HepG2 (cell line): ENCODE results near the gene DNAJC11. TPM values are rescaled to one million over a fixed set of nuclear protein-coding genes. Genes with fewer than 3 reads are reported as not detected.
A peak's percentile ranks its signal among the peaks of the same experiment; 100 is the strongest.

ENCODE experiments used
- BHLHE40 ChIP-seq: IDR thresholded peaks from 2 replicates; pipeline ENCODE4 v1.6.1; 2011; ENCODE audit warnings: low read length, improper control_type of control experiment
- CC2D1A ChIP-seq: sonication (generic); formaldehyde crosslinking; IDR thresholded peaks from 2 replicates; pipeline ENCODE4 v1.8.1; 2023; ENCODE audit warnings: mild to moderate bottlenecking, missing genetic modification reagents
- ELF1 ChIP-seq: sonication (generic); formaldehyde crosslinking; IDR thresholded peaks from 2 replicates; pipeline ENCODE4 v1.4.0; 2020; ENCODE audit warnings: missing genetic modification reagents
- ESRRA ChIP-seq: sonication (generic); formaldehyde crosslinking; IDR thresholded peaks from 2 replicates; pipeline ENCODE4 v1.5.1; 2020; ENCODE audit warnings: mild to moderate bottlenecking, low read depth, missing genetic modification reagents
- GATAD2A ChIP-seq: IDR thresholded peaks from 2 replicates; pipeline ENCODE4 v1.6.1; 2016
- HBP1 ChIP-seq: IDR thresholded peaks from 2 replicates; pipeline ENCODE4 v1.6.1; 2016; ENCODE audit warnings: low read depth, control low read depth
- HIVEP1 ChIP-seq: sonication (generic); formaldehyde crosslinking; IDR thresholded peaks from 2 replicates; pipeline ENCODE4 v1.4.0; 2020; ENCODE audit warnings: mild to moderate bottlenecking, missing genetic modification reagents
- HMGXB3 ChIP-seq: sonication (generic); formaldehyde crosslinking; IDR thresholded peaks from 2 replicates; pipeline ENCODE4 v1.4.0; 2020; ENCODE audit warnings: missing genetic modification reagents, borderline replicate concordance
- HNF4G ChIP-seq, 2 experiments: sonication (generic) in 1 of 2; formaldehyde crosslinking in 1 of 2; IDR thresholded peaks; 2 replicates each; pipeline versions ENCODE4 v1.4.0 to v1.6.1; 2011 to 2020; ENCODE audit warnings: borderline replicate concordance in 2 of 2, low read depth in 2 of 2, mild to moderate bottlenecking in 2 of 2, low read length in 1 of 2, missing genetic modification reagents in 1 of 2, moderate library complexity in 1 of 2
- HNRNPL ChIP-seq: fragments of 200-400 bp; formaldehyde crosslinking; IDR thresholded peaks from 2 replicates; pipeline ENCODE4 v1.6.1; 2017; ENCODE audit warnings: mild to moderate bottlenecking, low read depth, low read length
- JARID2 ChIP-seq: sonication (generic); formaldehyde crosslinking; IDR thresholded peaks from 2 replicates; pipeline ENCODE4 v1.8.1; 2023; ENCODE audit warnings: missing genetic modification reagents, inconsistent platforms; ENCODE audit not compliant: insufficient replicate concordance
- JUN ChIP-seq: sonication (generic); formaldehyde crosslinking; IDR thresholded peaks from 2 replicates; pipeline ENCODE4 v1.4.0; 2020; ENCODE audit warnings: mild to moderate bottlenecking, missing genetic modification reagents
- NR3C1 ChIP-seq: sonication (generic); formaldehyde crosslinking; IDR thresholded peaks from 2 replicates; pipeline ENCODE4 v1.4.0; 2020; ENCODE audit warnings: missing genetic modification reagents
- RARA ChIP-seq: IDR thresholded peaks from 2 replicates; pipeline ENCODE4 v1.6.1; 2016; ENCODE audit warnings: missing genetic modification reagents, missing compliant biosample characterization
- SMAD1 ChIP-seq: sonication (generic); formaldehyde crosslinking; IDR thresholded peaks from 2 replicates; pipeline ENCODE4 v1.4.0; 2020; ENCODE audit warnings: missing genetic modification reagents, low read depth, mild to moderate bottlenecking, borderline replicate concordance
- TOPORS ChIP-seq: sonication (generic); formaldehyde crosslinking; IDR thresholded peaks from 2 replicates; pipeline ENCODE4 v1.8.0; 2023; ENCODE audit warnings: mild to moderate bottlenecking, missing genetic modification reagents
- ZBTB21 ChIP-seq: sonication (generic); formaldehyde crosslinking; IDR thresholded peaks from 2 replicates; pipeline ENCODE4 v1.4.0; 2020; ENCODE audit warnings: missing genetic modification reagents
- ZBTB8A ChIP-seq: sonication (generic); formaldehyde crosslinking; IDR thresholded peaks from 2 replicates; pipeline ENCODE4 v1.4.0; 2020; ENCODE audit warnings: mild to moderate bottlenecking, low read depth, missing genetic modification reagents, borderline replicate concordance
- ZNF124 ChIP-seq: sonication (generic); formaldehyde crosslinking; IDR thresholded peaks from 2 replicates; pipeline ENCODE4 v1.4.0; 2020; ENCODE audit warnings: missing genetic modification reagents
- ZNF160 ChIP-seq: sonication (generic); formaldehyde crosslinking; IDR thresholded peaks from 2 replicates; pipeline ENCODE4 v1.8.0; 2022; ENCODE audit warnings: mild to moderate bottlenecking, inconsistent platforms, missing genetic modification reagents
- ZNF234 ChIP-seq: sonication (generic); formaldehyde crosslinking; conservative IDR thresholded peaks from 2 replicates; pipeline ENCODE4 v1.5.1; 2020; ENCODE audit warnings: mild to moderate bottlenecking, missing genetic modification reagents
- ZNF570 ChIP-seq: sonication (generic); formaldehyde crosslinking; IDR thresholded peaks from 2 replicates; pipeline ENCODE4 v1.4.0; 2020; ENCODE audit warnings: mild to moderate bottlenecking, missing genetic modification reagents, borderline replicate concordance
- ZSCAN20 ChIP-seq: sonication (generic); formaldehyde crosslinking; IDR thresholded peaks from 2 replicates; pipeline ENCODE4 v1.4.0; 2020; ENCODE audit warnings: missing genetic modification reagents, mild to moderate bottlenecking, borderline replicate concordance
- polyA plus RNA-seq, 8 experiments: library from polyadenylated mRNA; depleted of rRNA in 3 of 8; stranded (reverse) in 7 of 8; unstranded in 1 of 8; fragments of >200 nt; fragmentation: Illumina TruSeq in 4 of 8; extraction: Trizol in 4 of 8; gene quantifications; 2 replicates each; pipeline versions ENCODE4 v1.2.1 to v1.2.3, GENCODE V29; 2011 to 2016; ENCODE audit warnings: low read depth in 4 of 8, missing spikeins in 1 of 8, mixed read lengths in 1 of 8; ENCODE audit not compliant: insufficient read depth in 1 of 8
- total RNA-seq, 5 experiments: library from RNA; depleted of rRNA; stranded (reverse); fragments of >200 nt; fragmentation: Illumina TruSeq; extraction: Trizol; gene quantifications; 2 replicates each; pipeline ENCODE4 v1.2.3, GENCODE V29; 2016; ENCODE audit warnings: low read depth in 1 of 5

Gene DNAJC11
- total and polyA plus RNA-seq, 2 of the 13 experiments (the other 11 are each of a cell fraction or from before 2014, with no cell fraction given): 25.1 to 47.6 TPM

DNA sequence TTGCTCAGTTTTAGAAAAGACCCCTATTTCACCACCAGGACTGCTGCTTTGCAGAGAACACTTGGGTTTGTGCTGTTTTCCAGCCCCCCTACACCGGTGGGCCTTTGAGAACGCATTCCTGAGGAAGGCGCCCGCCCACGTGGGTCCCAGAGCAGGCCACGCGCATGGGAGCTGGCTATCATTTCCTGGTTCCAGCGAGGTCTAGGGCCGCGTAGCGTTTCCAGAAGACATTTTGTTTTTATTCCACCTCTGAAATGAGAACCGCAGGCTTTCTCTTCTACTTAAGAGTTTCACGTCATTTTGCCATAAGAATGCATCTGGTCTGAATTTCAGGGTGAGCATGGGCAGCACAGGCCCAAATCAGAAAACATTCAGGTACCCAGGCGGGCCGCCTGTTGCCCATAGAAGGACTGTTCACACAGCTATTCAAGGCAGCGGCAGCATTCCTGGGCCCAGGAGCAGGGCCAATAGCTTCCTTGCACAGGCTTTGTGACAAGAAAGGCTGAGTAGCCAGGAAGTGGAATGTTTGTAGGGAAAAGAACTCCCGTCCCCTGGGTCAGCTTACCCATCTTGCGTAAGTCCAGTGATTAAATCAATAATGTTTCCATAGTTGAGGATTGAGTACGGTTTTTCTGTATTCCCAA, 97.6 kb downstream of the DNAJC11 start (continued):
- no peak; the same call in 1 of the 2 replicates for TF ChIP-seq HBP1
- TF ChIP-seq HNF4G (IDR thresholded peaks at IDR 0.05; ENCODE audit: borderline replicate concordance, low read depth, low read length): peak; percentile 57; the same call in 1 of the 2 replicates
- TF ChIP-seq HNF4G (CRISPR knock-in tag; IDR thresholded peaks at IDR 0.05; ENCODE audit: borderline replicate concordance, low read depth): no peak
- TF ChIP-seq ZBTB8A (CRISPR knock-in tag): no peak
- TF ChIP-seq ZNF160 (CRISPR knock-in tag): no peak
- no peak for TF ChIP-seq ESRRA
- no peak for TF ChIP-seq SMAD1
- TF ChIP-seq HMGXB3: peak; percentile 51; the same call in 1 of the 2 replicates
- TF ChIP-seq ZNF570 (CRISPR knock-in tag): no peak
- peak; percentile 77; the same call in 1 of the 2 replicates for TF ChIP-seq ZNF124 (CRISPR knock-in tag)
- TF ChIP-seq TOPORS (CRISPR knock-in tag): 0 out of 2 replicates have a peak, but pooled peaks have one; percentile 22
- TF ChIP-seq GATAD2A (CRISPR knock-in tag): peak; percentile 87
- peak; percentile 19; the same call in 1 of the 2 replicates for TF ChIP-seq ZBTB21 (CRISPR knock-in tag)
- no peak for TF ChIP-seq HIVEP1 (CRISPR knock-in tag)
- no peak for TF ChIP-seq NR3C1 (CRISPR knock-in tag)
- no peak for TF ChIP-seq ZNF234 (CRISPR knock-in tag)
- TF ChIP-seq JARID2: no peak
- TF ChIP-seq BHLHE40: no peak
- TF ChIP-seq ZSCAN20 (CRISPR knock-in tag): no peak
- TF ChIP-seq RARA: peak; percentile 72
- TF ChIP-seq JUN (CRISPR knock-in tag): no peak
- no peak for TF ChIP-seq HNRNPL
- peak; percentile 82 for TF ChIP-seq ELF1 (CRISPR knock-in tag)
- no peak for TF ChIP-seq CC2D1A (CRISPR knock-in tag)
